Ovary (tissue), 3 donors: Measurements from ENCODE around the gene ADRA2C.

Source experiments
- EP300 ChIP-seq: sonication (generic); formaldehyde crosslinking; IDR thresholded peaks from one replicate; pipeline ENCODE4 v1.6.1; 2017; ENCODE audit warnings: antibody characterized with exemption
- POLR2A ChIP-seq: fragments of 450-650 bp; IDR thresholded peaks from one replicate; pipeline ENCODE4 v1.6.1; 2017; ENCODE audit warnings: antibody characterized with exemption, mild to moderate bottlenecking, moderate library complexity
- TF ChIP-seq, protein P1 (sequence below), 3 donors: fragments of 450-650 bp in 2 of 3; fragments of 200-600 bp in 1 of 3; IDR thresholded peaks; one replicate each; pipeline versions ENCODE4 v1.5.1 to v1.8.0; 2016 to 2022; ENCODE audit warnings: antibody characterized with exemption in 3 of 3, mild to moderate bottlenecking in 1 of 3
- donor health status: DM: no; HTN: no; CAD: no.

DNA sequence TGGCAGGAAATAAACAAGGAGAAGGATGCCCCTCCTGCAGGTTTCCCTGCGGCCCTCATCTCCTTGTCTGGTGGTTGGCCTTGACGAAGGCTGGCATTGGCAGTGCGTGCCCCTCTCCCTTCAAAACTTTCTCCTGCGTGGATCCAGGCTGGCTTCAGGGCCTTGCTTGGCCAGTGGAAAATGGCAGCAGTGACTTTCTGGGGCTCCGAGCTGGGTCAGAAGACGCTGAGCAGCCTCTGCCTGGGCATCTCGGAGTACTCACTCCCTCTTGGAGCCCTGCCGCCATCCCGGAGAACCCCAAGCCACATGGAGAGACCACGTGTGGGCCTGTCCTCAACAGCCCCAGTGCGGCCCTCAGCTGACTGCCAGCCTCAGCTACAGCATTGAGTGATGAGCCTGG is 39.5 kb downstream of the ADRA2C start:
- TF ChIP-seq, protein P1, sequence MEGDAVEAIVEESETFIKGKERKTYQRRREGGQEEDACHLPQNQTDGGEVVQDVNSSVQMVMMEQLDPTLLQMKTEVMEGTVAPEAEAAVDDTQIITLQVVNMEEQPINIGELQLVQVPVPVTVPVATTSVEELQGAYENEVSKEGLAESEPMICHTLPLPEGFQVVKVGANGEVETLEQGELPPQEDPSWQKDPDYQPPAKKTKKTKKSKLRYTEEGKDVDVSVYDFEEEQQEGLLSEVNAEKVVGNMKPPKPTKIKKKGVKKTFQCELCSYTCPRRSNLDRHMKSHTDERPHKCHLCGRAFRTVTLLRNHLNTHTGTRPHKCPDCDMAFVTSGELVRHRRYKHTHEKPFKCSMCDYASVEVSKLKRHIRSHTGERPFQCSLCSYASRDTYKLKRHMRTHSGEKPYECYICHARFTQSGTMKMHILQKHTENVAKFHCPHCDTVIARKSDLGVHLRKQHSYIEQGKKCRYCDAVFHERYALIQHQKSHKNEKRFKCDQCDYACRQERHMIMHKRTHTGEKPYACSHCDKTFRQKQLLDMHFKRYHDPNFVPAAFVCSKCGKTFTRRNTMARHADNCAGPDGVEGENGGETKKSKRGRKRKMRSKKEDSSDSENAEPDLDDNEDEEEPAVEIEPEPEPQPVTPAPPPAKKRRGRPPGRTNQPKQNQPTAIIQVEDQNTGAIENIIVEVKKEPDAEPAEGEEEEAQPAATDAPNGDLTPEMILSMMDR (IDR thresholded peaks at IDR 0.05), result no peak
- no peak for TF ChIP-seq POLR2A
- no peak for TF ChIP-seq EP300
